ENCODE data around the gene CGB7. TPM values are rescaled to one million over a fixed set of nuclear protein-coding genes. Genes with fewer than 3 reads are reported as not detected.

CGB7 gene
- total and polyA plus RNA-seq, 2 experiments from 2014 or later, result 0.32 to 0.97 TPM

DNA sequence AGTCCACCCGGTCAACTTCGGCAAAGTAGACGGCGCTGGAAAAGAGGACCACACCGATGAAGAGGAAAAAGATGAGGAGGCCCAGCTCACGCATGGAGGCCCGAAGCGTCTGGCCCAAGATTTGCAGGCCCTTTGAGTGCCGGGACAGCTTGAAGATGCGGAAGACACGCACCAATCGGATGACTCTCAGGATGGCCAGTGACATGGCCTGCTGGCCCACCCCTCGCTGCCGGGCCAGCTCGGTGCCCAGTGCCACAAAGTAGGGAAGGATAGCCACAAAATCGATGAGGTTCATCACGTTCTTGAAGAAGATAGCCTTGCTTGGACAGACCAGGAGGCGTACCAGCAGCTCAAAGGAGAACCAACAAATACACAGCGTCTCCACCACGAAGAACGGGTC, 12.9 kb upstream of the CGB7 start (continued):
- TF ChIP-seq, protein P1, sequence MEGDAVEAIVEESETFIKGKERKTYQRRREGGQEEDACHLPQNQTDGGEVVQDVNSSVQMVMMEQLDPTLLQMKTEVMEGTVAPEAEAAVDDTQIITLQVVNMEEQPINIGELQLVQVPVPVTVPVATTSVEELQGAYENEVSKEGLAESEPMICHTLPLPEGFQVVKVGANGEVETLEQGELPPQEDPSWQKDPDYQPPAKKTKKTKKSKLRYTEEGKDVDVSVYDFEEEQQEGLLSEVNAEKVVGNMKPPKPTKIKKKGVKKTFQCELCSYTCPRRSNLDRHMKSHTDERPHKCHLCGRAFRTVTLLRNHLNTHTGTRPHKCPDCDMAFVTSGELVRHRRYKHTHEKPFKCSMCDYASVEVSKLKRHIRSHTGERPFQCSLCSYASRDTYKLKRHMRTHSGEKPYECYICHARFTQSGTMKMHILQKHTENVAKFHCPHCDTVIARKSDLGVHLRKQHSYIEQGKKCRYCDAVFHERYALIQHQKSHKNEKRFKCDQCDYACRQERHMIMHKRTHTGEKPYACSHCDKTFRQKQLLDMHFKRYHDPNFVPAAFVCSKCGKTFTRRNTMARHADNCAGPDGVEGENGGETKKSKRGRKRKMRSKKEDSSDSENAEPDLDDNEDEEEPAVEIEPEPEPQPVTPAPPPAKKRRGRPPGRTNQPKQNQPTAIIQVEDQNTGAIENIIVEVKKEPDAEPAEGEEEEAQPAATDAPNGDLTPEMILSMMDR (conservative IDR thresholded peaks at IDR 0.05; ENCODE audit: low read depth in 2 of 2), result no peak
- TF ChIP-seq STAT1 (IDR thresholded peaks at IDR 0.05; ENCODE audit: unreplicated experiment), result no peak
- TF ChIP-seq, protein P2, sequence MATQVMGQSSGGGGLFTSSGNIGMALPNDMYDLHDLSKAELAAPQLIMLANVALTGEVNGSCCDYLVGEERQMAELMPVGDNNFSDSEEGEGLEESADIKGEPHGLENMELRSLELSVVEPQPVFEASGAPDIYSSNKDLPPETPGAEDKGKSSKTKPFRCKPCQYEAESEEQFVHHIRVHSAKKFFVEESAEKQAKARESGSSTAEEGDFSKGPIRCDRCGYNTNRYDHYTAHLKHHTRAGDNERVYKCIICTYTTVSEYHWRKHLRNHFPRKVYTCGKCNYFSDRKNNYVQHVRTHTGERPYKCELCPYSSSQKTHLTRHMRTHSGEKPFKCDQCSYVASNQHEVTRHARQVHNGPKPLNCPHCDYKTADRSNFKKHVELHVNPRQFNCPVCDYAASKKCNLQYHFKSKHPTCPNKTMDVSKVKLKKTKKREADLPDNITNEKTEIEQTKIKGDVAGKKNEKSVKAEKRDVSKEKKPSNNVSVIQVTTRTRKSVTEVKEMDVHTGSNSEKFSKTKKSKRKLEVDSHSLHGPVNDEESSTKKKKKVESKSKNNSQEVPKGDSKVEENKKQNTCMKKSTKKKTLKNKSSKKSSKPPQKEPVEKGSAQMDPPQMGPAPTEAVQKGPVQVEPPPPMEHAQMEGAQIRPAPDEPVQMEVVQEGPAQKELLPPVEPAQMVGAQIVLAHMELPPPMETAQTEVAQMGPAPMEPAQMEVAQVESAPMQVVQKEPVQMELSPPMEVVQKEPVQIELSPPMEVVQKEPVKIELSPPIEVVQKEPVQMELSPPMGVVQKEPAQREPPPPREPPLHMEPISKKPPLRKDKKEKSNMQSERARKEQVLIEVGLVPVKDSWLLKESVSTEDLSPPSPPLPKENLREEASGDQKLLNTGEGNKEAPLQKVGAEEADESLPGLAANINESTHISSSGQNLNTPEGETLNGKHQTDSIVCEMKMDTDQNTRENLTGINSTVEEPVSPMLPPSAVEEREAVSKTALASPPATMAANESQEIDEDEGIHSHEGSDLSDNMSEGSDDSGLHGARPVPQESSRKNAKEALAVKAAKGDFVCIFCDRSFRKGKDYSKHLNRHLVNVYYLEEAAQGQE (IDR thresholded peaks at IDR 0.05; ENCODE audit: unreplicated experiment), result no peak

DNA sequence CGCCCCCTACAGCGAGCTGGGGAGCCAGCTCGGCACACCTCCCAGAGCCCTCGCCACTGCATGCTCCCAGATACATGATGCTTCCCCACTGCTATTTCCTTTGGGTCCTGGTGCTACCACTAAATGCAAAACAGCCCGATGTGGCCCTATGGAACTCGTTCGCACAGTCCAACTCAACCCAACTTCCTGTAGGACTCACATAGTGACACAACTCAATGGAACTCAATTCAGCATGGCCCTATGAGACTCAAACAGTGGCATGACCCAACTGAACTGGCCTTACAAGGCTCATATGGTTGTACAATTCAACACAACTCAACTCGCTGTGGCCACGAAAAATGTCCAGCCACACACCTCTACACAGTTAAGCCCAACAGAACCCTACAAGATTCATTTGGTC, 11.5 kb upstream of the CGB7 start:
- Histone ChIP-seq H3K36me3 (ENCODE audit: insufficient read depth) (no peaks in the 10 kb centered on the region), H3F3A (replicated peaks; ENCODE audit: low read depth) (no peaks in the 10 kb centered on the region), H3K9me2 (ENCODE audit: insufficient read depth) (0 out of 2 replicates have a peak, but pooled peaks cover 6% of the 10 kb centered on the region), H2AFZ (no peak overlapping the region), H4K20me1 (replicated peaks; ENCODE audit: insufficient read depth) (no peaks in the 10 kb centered on the region; the same call in 1 of the 2 replicates), H3K4me1 (ENCODE audit: insufficient read depth) (peaks cover 29% of the 10 kb centered on the region), H3K4me2 (no peak overlapping the region), H3K79me2 (replicated peaks; ENCODE audit: insufficient read depth) (no peaks in the 10 kb centered on the region), H3K27ac (ENCODE audit: low read depth) (no peak overlapping the region), H3K4me3 (no peak overlapping the region), H3K27me3 (ENCODE audit: insufficient read depth) (peaks cover 85% of the 10 kb centered on the region)
- DNase-seq (ENCODE audit: low spot score) (no peak), ATAC-seq (no peak)
- H3K27ac Mint-ChIP-seq, result no peak overlapping the region
- H3K36me3 Mint-ChIP-seq (ENCODE audit: low read depth), result peaks cover 10% of the 10 kb centered on the region
- H3K27me3 Mint-ChIP-seq (ENCODE audit: insufficient read depth, low read depth, poor library complexity), result peaks cover 71% of the 10 kb centered on the region
- peaks cover 29% of the 10 kb centered on the region for H3K9me3 Mint-ChIP-seq
- H3K4me1 Mint-ChIP-seq, result peaks cover 39% of the 10 kb centered on the region
- H3K4me3 Mint-ChIP-seq, result no peak overlapping the region; the same call in 2 of the 3 replicates
- TF ChIP-seq ZNF114 (CRISPR knock-in tag; IDR thresholded peaks at IDR 0.05) (no peak), EZH2 (IDR thresholded peaks at IDR 0.05; ENCODE audit: low read depth, unreplicated experiment) (no peak), STAT1 (IDR thresholded peaks at IDR 0.05; ENCODE audit: unreplicated experiment) (no peak), POLR2AphosphoS5 (IDR thresholded peaks at IDR 0.05; ENCODE audit: low read depth) (no peak)
- TF ChIP-seq, protein P2 (IDR thresholded peaks at IDR 0.05; ENCODE audit: unreplicated experiment), result no peak
- TF ChIP-seq, protein P3, sequence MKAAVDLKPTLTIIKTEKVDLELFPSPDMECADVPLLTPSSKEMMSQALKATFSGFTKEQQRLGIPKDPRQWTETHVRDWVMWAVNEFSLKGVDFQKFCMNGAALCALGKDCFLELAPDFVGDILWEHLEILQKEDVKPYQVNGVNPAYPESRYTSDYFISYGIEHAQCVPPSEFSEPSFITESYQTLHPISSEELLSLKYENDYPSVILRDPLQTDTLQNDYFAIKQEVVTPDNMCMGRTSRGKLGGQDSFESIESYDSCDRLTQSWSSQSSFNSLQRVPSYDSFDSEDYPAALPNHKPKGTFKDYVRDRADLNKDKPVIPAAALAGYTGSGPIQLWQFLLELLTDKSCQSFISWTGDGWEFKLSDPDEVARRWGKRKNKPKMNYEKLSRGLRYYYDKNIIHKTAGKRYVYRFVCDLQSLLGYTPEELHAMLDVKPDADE (IDR thresholded peaks at IDR 0.05), result no peak
- TF ChIP-seq, protein P4, sequence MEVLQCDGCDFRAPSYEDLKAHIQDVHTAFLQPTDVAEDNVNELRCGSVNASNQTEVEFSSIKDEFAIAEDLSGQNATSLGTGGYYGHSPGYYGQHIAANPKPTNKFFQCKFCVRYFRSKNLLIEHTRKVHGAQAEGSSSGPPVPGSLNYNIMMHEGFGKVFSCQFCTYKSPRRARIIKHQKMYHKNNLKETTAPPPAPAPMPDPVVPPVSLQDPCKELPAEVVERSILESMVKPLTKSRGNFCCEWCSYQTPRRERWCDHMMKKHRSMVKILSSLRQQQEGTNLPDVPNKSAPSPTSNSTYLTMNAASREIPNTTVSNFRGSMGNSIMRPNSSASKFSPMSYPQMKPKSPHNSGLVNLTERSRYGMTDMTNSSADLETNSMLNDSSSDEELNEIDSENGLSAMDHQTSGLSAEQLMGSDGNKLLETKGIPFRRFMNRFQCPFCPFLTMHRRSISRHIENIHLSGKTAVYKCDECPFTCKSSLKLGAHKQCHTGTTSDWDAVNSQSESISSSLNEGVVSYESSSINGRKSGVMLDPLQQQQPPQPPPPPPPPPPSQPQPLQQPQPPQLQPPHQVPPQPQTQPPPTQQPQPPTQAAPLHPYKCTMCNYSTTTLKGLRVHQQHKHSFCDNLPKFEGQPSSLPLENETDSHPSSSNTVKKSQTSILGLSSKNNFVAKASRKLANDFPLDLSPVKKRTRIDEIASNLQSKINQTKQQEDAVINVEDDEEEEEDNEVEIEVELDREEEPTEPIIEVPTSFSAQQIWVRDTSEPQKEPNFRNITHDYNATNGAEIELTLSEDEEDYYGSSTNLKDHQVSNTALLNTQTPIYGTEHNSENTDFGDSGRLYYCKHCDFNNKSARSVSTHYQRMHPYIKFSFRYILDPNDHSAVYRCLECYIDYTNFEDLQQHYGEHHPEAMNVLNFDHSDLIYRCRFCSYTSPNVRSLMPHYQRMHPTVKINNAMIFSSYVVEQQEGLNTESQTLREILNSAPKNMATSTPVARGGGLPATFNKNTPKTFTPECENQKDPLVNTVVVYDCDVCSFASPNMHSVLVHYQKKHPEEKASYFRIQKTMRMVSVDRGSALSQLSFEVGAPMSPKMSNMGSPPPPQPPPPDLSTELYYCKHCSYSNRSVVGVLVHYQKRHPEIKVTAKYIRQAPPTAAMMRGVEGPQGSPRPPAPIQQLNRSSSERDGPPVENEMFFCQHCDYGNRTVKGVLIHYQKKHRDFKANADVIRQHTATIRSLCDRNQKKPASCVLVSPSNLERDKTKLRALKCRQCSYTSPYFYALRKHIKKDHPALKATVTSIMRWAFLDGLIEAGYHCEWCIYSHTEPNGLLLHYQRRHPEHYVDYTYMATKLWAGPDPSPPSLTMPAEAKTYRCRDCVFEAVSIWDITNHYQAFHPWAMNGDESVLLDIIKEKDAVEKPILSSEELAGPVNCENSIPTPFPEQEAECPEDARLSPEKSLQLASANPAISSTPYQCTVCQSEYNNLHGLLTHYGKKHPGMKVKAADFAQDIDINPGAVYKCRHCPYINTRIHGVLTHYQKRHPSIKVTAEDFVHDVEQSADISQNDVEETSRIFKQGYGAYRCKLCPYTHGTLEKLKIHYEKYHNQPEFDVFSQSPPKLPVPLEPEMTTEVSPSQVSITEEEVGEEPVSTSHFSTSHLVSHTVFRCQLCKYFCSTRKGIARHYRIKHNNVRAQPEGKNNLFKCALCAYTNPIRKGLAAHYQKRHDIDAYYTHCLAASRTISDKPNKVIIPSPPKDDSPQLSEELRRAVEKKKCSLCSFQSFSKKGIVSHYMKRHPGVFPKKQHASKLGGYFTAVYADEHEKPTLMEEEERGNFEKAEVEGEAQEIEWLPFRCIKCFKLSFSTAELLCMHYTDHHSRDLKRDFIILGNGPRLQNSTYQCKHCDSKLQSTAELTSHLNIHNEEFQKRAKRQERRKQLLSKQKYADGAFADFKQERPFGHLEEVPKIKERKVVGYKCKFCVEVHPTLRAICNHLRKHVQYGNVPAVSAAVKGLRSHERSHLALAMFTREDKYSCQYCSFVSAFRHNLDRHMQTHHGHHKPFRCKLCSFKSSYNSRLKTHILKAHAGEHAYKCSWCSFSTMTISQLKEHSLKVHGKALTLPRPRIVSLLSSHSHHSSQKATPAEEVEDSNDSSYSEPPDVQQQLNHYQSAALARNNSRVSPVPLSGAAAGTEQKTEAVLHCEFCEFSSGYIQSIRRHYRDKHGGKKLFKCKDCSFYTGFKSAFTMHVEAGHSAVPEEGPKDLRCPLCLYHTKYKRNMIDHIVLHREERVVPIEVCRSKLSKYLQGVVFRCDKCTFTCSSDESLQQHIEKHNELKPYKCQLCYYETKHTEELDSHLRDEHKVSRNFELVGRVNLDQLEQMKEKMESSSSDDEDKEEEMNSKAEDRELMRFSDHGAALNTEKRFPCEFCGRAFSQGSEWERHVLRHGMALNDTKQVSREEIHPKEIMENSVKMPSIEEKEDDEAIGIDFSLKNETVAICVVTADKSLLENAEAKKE (CRISPR knock-in tag; IDR thresholded peaks at IDR 0.05), result no peak

Measured in GM23338 (cell line).